NT2/D1 (cell line): ENCODE measurements around the gene FNDC5.

ENCODE experiments used
- DNase-seq: peaks from one replicate; pipeline ENCODE4 v3.0.0-alpha.2; 2011; ENCODE audit warnings: low read depth, low spot score
- H3K27me3 ChIP-seq: 2 replicates; pipeline ENCODE4 v1.6.0; 2011; ENCODE audit warnings: mild to moderate bottlenecking; ENCODE audit not compliant: insufficient read length, insufficient read depth
- H3K36me3 ChIP-seq: 2 replicates; pipeline ENCODE4 v1.6.1; 2011; ENCODE audit warnings: mild to moderate bottlenecking, low read length, mixed read lengths; ENCODE audit not compliant: insufficient read depth, insufficient read length
- H3K4me1 ChIP-seq: 2 replicates; pipeline ENCODE4 v1.5.1; 2011; ENCODE audit not compliant: insufficient read depth, insufficient read length
- H3K4me3 ChIP-seq: 2 replicates; pipeline ENCODE4 v1.5.1; 2011; ENCODE audit warnings: low read depth; ENCODE audit not compliant: insufficient read length
- H3K9ac ChIP-seq: 2 replicates; pipeline ENCODE4 v1.6.0; 2011; ENCODE audit warnings: low read depth; ENCODE audit not compliant: insufficient read length
- H3K9me3 ChIP-seq: 2 replicates; pipeline ENCODE4 v1.5.1; 2011; ENCODE audit warnings: mild to moderate bottlenecking, low read length; ENCODE audit not compliant: insufficient read depth
- SUZ12 ChIP-seq: IDR thresholded peaks from 2 replicates; pipeline ENCODE4 v1.6.1; 2011; ENCODE audit not compliant: insufficient read length, insufficient read depth; ENCODE audit errors: extremely low read depth
- YY1 ChIP-seq: IDR thresholded peaks from 2 replicates; pipeline ENCODE4 v1.6.1; 2011; ENCODE audit not compliant: insufficient read length, insufficient read depth
- ZNF274 ChIP-seq: IDR thresholded peaks from 2 replicates; pipeline ENCODE4 v1.6.1; 2011; ENCODE audit warnings: mild to moderate bottlenecking, low read depth, low read length

FNDC5 gene

DNA sequence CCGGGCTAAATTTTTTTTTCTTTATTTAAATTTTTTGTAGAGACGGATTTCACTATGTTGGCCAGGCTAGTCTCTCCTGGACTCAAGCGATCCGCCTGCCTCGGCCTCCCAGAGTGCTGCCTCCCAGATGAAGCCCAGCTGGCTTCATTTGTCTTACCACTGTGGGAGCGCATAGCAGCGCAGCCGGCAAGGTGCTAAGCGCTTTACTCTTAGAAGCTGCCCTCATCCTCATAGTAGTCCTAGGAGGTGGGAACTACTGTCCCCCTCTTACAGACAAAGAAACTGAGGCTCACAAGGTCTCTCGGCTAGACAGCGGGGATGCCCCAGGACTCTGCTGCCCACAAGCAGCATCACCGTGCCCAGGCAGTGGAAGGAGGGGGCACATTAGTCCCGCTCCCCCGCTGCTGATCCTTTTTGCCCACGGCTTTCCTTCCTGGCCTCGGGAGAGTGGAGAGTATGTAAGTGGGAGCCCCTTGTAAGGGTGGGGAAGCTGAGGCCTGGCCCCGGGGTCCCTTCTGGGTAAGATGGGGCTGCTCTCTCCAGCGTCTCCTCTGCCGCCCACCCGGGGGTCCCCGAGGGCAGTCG lies 29.8 kb upstream of the FNDC5 start:
- H3K9ac ChIP-seq, result peak overlapping the region; percentile 80

DNA sequence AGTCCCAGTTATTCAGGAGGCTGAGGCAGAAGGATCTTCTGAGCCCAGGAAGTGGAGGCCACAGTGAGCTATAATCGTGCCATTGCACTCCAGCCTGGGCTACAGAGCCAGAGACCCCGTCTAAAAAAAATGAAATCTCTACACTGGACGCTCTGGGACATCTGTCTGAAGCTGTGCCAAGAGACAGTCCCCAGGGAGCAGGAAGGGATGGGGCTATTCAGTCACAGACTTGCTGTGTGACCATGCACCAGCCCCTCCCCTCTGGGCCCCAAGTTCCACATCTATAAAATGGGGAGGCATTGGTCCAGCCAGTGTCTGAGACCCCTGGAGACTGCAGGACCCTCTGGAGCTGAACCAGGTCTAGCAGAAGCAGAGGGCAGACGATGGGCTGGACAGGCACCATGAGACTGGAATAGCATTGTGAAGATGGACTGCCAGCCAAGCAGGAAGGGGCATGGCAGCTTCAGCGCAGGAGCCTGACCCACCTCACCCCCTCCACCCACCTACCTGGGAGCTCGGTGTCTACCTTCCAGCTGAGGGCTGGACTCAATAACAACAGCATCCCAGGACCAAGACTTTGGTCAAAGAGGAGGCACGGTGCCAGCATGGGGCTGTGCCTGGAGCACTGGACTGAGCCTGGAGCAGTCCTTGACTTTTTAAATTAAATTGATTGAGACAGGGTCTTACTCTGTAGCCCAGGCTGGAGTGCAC lies 29.0 kb upstream of the FNDC5 start:
- H3K9ac ChIP-seq, result no peak overlapping the region
- H3K4me1 ChIP-seq, result peaks cover 2% of the 10 kb centered on the region
- DNase-seq, result no peak
- peaks cover 21% of the 10 kb centered on the region for H3K27me3 ChIP-seq
- no peak for TF ChIP-seq ZNF274
- no peak for TF ChIP-seq YY1
- TF ChIP-seq SUZ12, result no peak
- H3K36me3 ChIP-seq, result peaks cover 20% of the 10 kb centered on the region
- no peaks in the 10 kb centered on the region for H3K9me3 ChIP-seq
- no peak overlapping the region for H3K4me3 ChIP-seq

More for the DNA sequence above, 29.8 kb upstream of the FNDC5 start:
- Histone ChIP-seq H3K36me3 (peaks cover 15% of the 10 kb centered on the region), H3K9me3 (no peaks in the 10 kb centered on the region), H3K27me3 (peaks cover 21% of the 10 kb centered on the region), H3K4me1 (no peaks in the 10 kb centered on the region), H3K4me3 (peak overlapping the region; percentile 56)
- TF ChIP-seq ZNF274 (no peak), YY1 (no peak), SUZ12 (no peak)
- DNase-seq, result no peak

DNA sequence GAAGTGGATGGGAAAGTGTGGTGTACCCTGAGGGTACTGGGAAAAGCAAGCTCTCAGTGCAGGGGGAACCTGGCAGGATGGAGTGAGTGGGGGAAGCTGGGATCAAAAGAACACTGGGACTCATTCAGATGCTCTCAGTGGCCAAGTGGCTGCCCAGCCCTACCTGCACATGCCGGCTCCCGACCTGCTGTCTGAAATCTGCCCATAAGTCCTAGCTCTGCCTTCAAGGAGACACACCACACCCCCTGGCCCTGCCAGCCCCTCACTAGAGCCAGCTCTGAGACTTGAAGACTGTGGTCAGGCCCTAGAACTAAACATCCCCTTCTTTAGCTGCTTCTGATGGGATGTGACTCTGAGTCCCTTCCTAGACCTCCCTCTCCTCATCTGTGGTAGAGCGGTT lies 28.2 kb upstream of the FNDC5 start:
- H3K9me3 ChIP-seq, result no peaks in the 10 kb centered on the region
- H3K4me1 ChIP-seq, result peaks cover 5% of the 10 kb centered on the region
- no peak for DNase-seq
- H3K4me3 ChIP-seq, result no peak overlapping the region
- H3K27me3 ChIP-seq, result peaks cover 21% of the 10 kb centered on the region
- H3K36me3 ChIP-seq, result peaks cover 21% of the 10 kb centered on the region
- TF ChIP-seq YY1 (no peak), SUZ12 (no peak), ZNF274 (no peak)
- no peak overlapping the region for H3K9ac ChIP-seq

DNA sequence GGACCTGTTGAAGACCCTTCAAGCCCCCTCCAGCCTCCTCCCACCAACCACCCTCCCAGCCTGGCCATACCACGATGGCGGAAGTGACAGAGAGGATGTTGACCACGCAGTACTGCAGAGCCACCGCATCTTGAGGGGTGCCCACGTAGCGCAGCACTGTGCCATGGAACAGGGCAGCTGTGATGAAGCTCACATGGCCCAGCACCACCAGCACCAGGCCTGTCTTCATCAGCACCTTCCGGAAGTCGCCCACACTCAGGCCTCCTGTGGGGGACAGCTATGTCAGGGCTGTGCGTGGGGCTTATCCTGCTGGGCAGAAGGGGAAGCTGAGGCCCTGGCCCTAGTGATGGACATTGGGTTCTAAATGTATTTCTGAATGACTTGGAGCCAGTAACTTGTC lies 27.3 kb upstream of the FNDC5 start:
- H3K36me3 ChIP-seq, result peaks cover 21% of the 10 kb centered on the region
- no peak for DNase-seq
- no peak overlapping the region for H3K4me3 ChIP-seq
- no peak for TF ChIP-seq SUZ12
- no peak for TF ChIP-seq YY1
- no peak for TF ChIP-seq ZNF274
- H3K27me3 ChIP-seq, result peaks cover 21% of the 10 kb centered on the region
- H3K9me3 ChIP-seq, result no peaks in the 10 kb centered on the region
- H3K4me1 ChIP-seq, result peaks cover 5% of the 10 kb centered on the region
- H3K9ac ChIP-seq, result no peak overlapping the region

DNA sequence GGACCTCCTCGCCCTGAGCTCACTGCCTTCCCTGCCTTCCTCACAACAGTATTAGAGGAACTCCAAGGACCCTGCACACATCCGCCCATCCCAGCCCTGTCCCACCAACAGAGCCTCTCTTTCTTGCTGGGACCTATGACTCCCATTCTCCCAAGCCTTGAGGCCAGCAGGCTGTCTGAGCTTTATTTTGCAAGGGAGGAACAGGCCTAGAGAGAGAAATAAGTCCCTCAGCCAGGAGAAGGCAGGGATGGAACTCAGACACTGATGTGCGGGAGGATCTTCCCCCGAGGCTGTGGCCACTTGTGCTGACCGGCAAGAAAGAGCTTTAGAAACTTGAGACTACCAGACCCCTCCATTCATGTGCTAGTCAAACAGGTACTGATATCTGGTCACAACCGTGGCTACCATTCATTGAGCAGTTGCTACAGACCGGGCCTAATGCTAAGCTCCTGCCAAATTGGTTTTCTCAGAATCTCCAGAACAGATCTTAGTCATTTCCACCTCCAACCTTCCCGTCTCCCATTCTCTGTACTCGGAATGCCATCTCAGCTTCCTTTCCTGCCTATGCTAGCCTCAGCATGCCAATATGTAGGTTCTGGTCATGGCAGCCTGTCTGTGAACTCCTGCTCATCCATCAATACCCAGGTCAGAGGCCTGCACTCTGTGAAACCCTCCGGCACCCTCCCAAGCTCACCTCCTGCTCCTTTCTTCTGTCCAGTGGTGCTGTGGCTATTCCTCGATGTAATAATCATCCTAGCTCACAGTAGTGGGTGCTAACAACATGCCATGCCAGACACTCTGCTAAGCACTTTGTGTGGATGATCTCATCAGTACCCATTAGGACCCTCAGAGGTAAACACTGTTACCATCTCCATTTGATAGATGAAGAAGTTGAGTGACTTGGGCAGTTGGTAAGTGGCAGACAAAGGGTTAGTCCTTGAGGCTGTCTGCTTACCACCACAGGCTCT lies 26.7 kb upstream of the FNDC5 start:
- Histone ChIP-seq H3K36me3 (peaks cover 21% of the 10 kb centered on the region), H3K4me3 (no peak overlapping the region)

DNA sequence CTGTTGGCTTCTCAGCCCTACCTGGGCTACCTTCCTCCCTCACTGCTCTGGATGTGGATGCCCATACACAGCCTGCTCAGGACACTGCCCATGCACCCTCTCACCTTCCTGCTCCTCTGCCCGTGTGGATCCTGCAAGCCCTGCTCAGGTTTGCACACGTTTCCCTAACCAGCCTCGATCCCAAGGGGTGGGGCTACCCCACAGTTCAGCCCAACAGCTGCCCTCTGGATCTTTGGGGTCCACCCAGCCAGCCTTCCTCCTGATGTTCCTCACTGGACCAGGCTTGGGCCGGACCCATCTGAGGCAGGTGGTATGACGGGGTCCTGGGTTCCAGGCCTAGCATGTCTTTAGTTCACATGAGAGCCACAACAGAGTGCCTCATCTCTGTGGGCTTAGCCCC lies 25.7 kb upstream of the FNDC5 start:
- no peak for TF ChIP-seq ZNF274
- TF ChIP-seq SUZ12, result no peak
- no peak for TF ChIP-seq YY1
- peaks cover 10% of the 10 kb centered on the region; the same call in 1 of the 2 replicates for H3K9me3 ChIP-seq

More for the DNA sequence above, 26.7 kb upstream of the FNDC5 start:
- TF ChIP-seq SUZ12, result no peak
- no peak for TF ChIP-seq YY1
- no peak for TF ChIP-seq ZNF274
- Histone ChIP-seq H3K9ac (no peak overlapping the region), H3K9me3 (peaks cover 5% of the 10 kb centered on the region; the same call in 1 of the 2 replicates), H3K4me1 (peaks cover 9% of the 10 kb centered on the region), H3K27me3 (peaks cover 23% of the 10 kb centered on the region)
- no peak for DNase-seq

More for the DNA sequence above, 25.7 kb upstream of the FNDC5 start:
- Histone ChIP-seq H3K4me1 (peaks cover 10% of the 10 kb centered on the region), H3K36me3 (peaks cover 21% of the 10 kb centered on the region), H3K27me3 (peaks cover 24% of the 10 kb centered on the region), H3K4me3 (no peak overlapping the region), H3K9ac (peak overlapping the region; percentile 6)
- no peak for DNase-seq
